ENCODE results near the gene SNCB.
"Not testable (repeated sequence)": the region's sequence is repeated elsewhere in the genome, so short reads cannot be mapped to it uniquely, and the experiment has no call there.

The SNCB gene

DNA sequence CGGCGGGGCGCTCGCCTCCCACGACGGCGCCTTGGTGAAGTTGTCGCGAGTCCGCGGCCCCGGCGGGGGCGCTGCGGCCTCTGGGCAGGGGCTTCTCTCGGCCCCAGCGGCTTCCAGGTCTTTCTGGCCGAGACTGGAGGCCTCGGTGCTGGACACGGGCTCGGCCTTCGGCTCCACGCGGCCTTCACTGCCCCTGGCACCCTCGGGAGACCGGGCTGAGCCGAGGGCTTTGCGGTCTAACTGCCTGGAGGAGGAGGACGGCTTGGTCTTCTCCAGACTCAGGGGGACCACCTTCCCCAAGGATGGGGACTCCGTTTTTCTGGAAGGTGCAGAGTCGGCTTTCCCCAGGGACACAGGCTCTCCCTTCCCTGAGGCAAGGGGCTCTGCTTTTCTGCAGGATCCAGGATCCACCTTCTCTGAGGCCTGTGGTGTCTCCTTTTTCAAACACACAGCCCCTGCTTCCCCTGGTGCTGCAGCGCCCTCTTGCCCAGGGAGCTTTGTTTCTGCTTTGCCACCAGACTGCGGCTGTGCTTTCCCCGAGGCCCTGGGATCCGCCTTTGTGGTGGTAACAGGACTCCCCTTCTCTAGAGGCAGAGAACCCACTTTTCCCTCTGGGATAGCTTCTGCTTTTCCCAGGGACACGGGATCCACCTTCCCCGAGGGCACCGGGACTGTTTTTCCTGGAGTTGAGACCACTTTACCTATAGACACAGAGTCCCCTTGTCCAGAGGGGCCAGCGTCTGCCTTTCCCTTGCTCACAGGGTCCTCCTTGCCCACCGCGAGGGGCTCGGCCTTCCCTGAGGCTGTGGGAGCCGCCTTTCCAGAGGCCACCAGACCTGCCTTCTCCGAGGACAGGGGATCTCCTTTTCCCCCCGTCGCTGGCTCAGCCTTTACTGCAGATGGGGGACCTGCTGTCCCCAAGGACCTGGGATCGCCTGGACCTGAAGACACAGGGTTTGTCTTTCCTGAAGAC, 32.6 kb downstream of the SNCB start:
- H3K4me1 ChIP-seq (ENCODE audit: control insufficient read depth, insufficient read depth, low read length, poor library complexity, severe bottlenecking), result peaks cover 6% of the 10 kb centered on the region
- H3K36me3 ChIP-seq (ENCODE audit: control insufficient read depth, insufficient read depth, low read length), result peaks cover 3% of the 10 kb centered on the region
- H3K27ac ChIP-seq (ENCODE audit: low read depth, low read length, severe bottlenecking), result no peak overlapping the region
- no peaks in the 10 kb centered on the region for H3K9me3 ChIP-seq (ENCODE audit: control insufficient read depth, low read length)
- no peak overlapping the region for H3K4me3 ChIP-seq (ENCODE audit: extremely low read depth, insufficient read depth, low read length, poor library complexity, severe bottlenecking)
- WGBS, 2 experiments (ENCODE audit: insufficient coverage in 2 of 2), result 89 to 93% methylated on average over 41 to 47 of the region's 47 CpGs

DNA sequence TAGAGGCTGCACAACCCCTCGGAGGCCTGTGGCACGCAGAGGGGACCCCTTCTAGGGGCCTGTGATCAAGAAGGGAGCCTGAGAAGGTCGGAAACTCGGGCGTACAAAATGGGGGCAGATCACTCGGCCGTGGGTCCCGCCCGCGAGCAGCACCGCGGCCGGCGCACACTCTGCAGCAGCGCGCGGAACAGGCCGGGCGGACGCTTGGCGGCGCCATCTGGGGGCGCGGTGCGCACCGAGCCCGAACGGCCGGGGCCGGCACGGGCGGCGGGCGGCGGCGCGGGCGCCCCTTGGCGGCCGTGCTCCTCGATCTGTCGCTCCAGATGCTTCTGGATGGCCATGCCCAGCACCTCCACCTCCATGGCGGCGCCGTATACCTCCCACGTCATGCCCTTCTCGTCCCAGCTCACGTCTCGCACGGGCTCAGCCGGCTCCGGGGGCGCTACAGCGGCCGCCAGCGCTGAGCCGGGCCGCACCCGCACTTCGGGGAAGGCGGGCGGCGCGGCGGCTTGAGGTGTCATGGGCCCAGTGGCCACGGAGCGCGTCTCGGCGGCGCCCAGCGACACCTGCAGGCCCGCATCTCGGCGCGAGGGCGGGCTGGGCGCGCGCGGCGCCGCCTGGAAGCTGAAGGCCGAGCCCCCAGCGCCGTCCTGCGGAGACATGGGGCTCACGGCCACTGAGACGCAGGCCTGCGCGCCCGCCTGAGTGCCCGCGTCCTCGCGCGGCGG, 33.5 kb downstream of the SNCB start:
- peaks cover 3% of the 10 kb centered on the region for H3K36me3 ChIP-seq (ENCODE audit: control insufficient read depth, insufficient read depth, low read length)

GRCh38 chr5:176596069-176596644, 34.2 kb downstream of the SNCB start:
- no peak overlapping the region for H3K4me3 ChIP-seq (ENCODE audit: extremely low read depth, insufficient read depth, low read length, poor library complexity, severe bottlenecking)

More for the DNA sequence above, 33.5 kb downstream of the SNCB start:
- Histone ChIP-seq H3K4me1 (ENCODE audit: control insufficient read depth, insufficient read depth, low read length, poor library complexity, severe bottlenecking) (peaks cover 6% of the 10 kb centered on the region), H3K9me3 (ENCODE audit: control insufficient read depth, low read length) (no peaks in the 10 kb centered on the region), H3K4me3 (ENCODE audit: extremely low read depth, insufficient read depth, low read length, poor library complexity, severe bottlenecking) (no peak overlapping the region), H3K27ac (ENCODE audit: low read depth, low read length, severe bottlenecking) (no peak overlapping the region)
- WGBS, 2 experiments (ENCODE audit: insufficient coverage in 2 of 2), result 73 to 76% methylated on average over 71 to 98 of the region's 98 CpGs

DNA sequence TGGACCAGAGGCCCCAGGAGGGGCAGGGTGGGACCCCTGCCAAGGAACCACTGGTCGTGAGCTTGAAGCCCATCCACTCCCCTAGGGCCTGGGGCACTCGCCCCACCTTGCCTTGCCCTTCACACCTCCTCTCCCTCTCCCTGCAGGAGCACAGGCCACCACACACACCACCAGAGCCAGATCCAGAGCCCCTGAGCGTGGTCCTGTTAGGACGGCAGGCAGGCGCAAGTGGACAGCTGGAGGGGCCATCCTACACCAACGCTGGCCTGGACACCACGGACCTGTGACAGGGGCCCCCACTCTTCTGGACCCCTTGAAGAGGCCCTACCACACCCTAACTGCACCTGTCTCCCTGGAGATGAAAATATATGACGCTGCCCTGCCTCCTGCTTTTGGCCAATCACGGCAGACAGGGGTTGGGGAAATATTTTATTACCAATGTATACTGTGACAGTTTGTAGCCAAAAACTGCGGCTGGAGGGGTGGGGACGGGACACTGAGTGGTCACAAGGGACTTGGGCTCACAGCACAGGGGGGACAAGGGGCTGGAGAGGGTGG, 34.9 kb downstream of the SNCB start:
- no peak overlapping the region for H3K27ac ChIP-seq (ENCODE audit: low read depth, low read length, severe bottlenecking)
- H3K4me3 ChIP-seq (ENCODE audit: extremely low read depth, insufficient read depth, low read length, poor library complexity, severe bottlenecking), result no peak overlapping the region
- H3K36me3 ChIP-seq (ENCODE audit: control insufficient read depth, insufficient read depth, low read length), result peaks cover 3% of the 10 kb centered on the region
- peaks cover 6% of the 10 kb centered on the region for H3K4me1 ChIP-seq (ENCODE audit: control insufficient read depth, insufficient read depth, low read length, poor library complexity, severe bottlenecking)
- WGBS, 2 experiments (ENCODE audit: insufficient coverage in 2 of 2), result 90 to 92% methylated on average over 7 of the region's 11 CpGs
- no peaks in the 10 kb centered on the region for H3K9me3 ChIP-seq (ENCODE audit: control insufficient read depth, low read length)

More at GRCh38 chr5:176596069-176596644, 34.2 kb downstream of the SNCB start:
- no peaks in the 10 kb centered on the region for H3K9me3 ChIP-seq (ENCODE audit: control insufficient read depth, low read length)
- 92 to 98% methylated on average over 13 to 20 of the region's 23 CpGs for WGBS, 2 experiments (ENCODE audit: insufficient coverage in 2 of 2)
- peaks cover 6% of the 10 kb centered on the region for H3K4me1 ChIP-seq (ENCODE audit: control insufficient read depth, insufficient read depth, low read length, poor library complexity, severe bottlenecking)
- peaks cover 3% of the 10 kb centered on the region for H3K36me3 ChIP-seq (ENCODE audit: control insufficient read depth, insufficient read depth, low read length)
- H3K27ac ChIP-seq (ENCODE audit: low read depth, low read length, severe bottlenecking), result no peak overlapping the region

- Histone ChIP-seq H3K4me3 (ENCODE audit: extremely low read depth, insufficient read depth, low read length, poor library complexity, severe bottlenecking) (no peak overlapping the region), H3K4me1 (ENCODE audit: control insufficient read depth, insufficient read depth, low read length, poor library complexity, severe bottlenecking) (peaks cover 4% of the 10 kb centered on the region), H3K27ac (ENCODE audit: low read depth, low read length, severe bottlenecking) (no peak overlapping the region), H3K36me3 (ENCODE audit: control insufficient read depth, insufficient read depth, low read length) (peaks cover 3% of the 10 kb centered on the region), H3K9me3 (ENCODE audit: control insufficient read depth, low read length) (no peaks in the 10 kb centered on the region)
- 91 to 98% methylated on average over 5 to 8 of the region's 8 CpGs for WGBS, 2 experiments (ENCODE audit: insufficient coverage in 2 of 2)
These were observed 35.8 kb downstream of the SNCB start for GRCh38 chr5:176594554-176594953.

DNA sequence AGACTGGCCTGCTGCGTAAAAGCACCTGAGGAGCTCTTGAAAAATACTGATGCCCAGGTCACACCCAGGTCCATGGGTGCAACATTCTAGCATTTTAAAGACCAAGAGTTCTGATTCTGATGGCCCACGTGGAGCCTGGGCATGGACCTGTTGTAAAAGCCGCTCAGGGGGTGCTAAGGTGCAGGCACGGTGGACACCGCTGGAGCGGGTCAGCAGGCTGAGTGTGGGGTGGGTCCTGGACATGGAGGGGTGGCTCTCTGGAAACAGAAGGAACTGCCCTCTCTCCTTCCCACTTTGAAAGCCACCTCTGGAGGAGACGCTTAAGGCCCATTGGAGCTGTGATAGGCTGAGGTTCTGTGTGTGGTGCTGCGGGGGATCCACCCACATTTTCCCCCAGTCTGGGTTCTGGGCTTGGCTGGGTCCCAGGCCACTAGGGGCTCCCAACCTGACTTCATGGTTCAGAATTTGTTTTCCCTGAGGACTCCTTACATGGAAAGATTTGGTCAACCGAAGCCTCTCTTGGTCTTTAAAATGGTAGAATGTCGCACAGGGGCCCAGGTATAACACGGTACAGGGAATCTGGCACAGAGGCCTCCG, 37.0 kb downstream of the SNCB start:
- no peaks in the 10 kb centered on the region for H3K9me3 ChIP-seq (ENCODE audit: control insufficient read depth, low read length)
- 87 to 93% methylated on average over 7 to 8 of the region's 12 CpGs for whole genome bisulfite sequencing, 2 experiments (ENCODE audit: insufficient coverage in 2 of 2)
- no peak overlapping the region for H3K27ac ChIP-seq (ENCODE audit: low read depth, low read length, severe bottlenecking)
- no peaks in the 10 kb centered on the region for H3K4me1 ChIP-seq (ENCODE audit: control insufficient read depth, insufficient read depth, low read length, poor library complexity, severe bottlenecking)
- no peak overlapping the region for H3K4me3 ChIP-seq (ENCODE audit: extremely low read depth, insufficient read depth, low read length, poor library complexity, severe bottlenecking)
- peaks cover 3% of the 10 kb centered on the region for H3K36me3 ChIP-seq (ENCODE audit: control insufficient read depth, insufficient read depth, low read length)

DNA sequence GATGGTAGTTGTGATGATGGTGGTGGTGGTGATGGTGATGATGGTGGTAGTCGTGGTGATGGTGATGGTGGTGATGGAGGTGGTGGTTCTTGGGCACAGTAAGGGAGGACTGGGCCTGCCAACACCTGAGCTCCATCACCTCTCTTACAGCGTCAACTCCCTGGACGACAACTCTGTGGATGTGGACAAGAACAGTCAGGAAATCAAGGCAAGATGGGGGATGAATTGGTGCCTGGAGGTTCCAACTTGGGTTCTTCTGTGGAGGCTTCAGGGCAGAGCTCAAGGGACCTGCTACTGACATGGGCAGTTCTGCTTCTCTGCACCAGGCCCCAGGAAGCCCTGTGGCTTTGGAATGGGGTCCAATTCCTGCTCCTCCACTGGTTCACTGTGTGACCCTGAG, 37.8 kb downstream of the SNCB start:
- no peaks in the 10 kb centered on the region for H3K9me3 ChIP-seq (ENCODE audit: control insufficient read depth, low read length)
- H3K27ac ChIP-seq (ENCODE audit: low read depth, low read length, severe bottlenecking), result no peak overlapping the region
- no peak overlapping the region for H3K4me3 ChIP-seq (ENCODE audit: extremely low read depth, insufficient read depth, low read length, poor library complexity, severe bottlenecking)
- H3K4me1 ChIP-seq (ENCODE audit: control insufficient read depth, insufficient read depth, low read length, poor library complexity, severe bottlenecking), result no peaks in the 10 kb centered on the region
- WGBS, 2 experiments (ENCODE audit: insufficient coverage in 2 of 2), result 80% methylated on average over 1 of the region's 3 CpGs; no CpG with 5 or more reads in 1 of the 2 experiments
- no peaks in the 10 kb centered on the region for H3K36me3 ChIP-seq (ENCODE audit: control insufficient read depth, insufficient read depth, low read length)

- 100% methylated on average over 1 of the region's 2 CpGs; no CpG with 5 or more reads in 1 of the 2 experiments for WGBS, 2 experiments (ENCODE audit: insufficient coverage in 2 of 2)
- not testable (repeated sequence) for H3K4me3 ChIP-seq (ENCODE audit: extremely low read depth, insufficient read depth, low read length, poor library complexity, severe bottlenecking); H3K4me1 ChIP-seq (ENCODE audit: control insufficient read depth, insufficient read depth, low read length, poor library complexity, severe bottlenecking); H3K27ac ChIP-seq (ENCODE audit: low read depth, low read length, severe bottlenecking); H3K36me3 ChIP-seq (ENCODE audit: control insufficient read depth, insufficient read depth, low read length); H3K9me3 ChIP-seq (ENCODE audit: control insufficient read depth, low read length)
These were observed 38.7 kb downstream of the SNCB start for GRCh38 chr5:176591667-176592066.

GRCh38 chr5:176590035-176590717, 40.2 kb downstream of the SNCB start:
- WGBS, 2 experiments (ENCODE audit: insufficient coverage in 2 of 2), result 75 to 90% methylated on average over 5 to 11 of the region's 17 CpGs
- no peaks in the 10 kb centered on the region for H3K36me3 ChIP-seq (ENCODE audit: control insufficient read depth, insufficient read depth, low read length)
- peaks cover 4% of the 10 kb centered on the region for H3K9me3 ChIP-seq (ENCODE audit: control insufficient read depth, low read length)

More at GRCh38 chr5:176590035-176590717, 40.2 kb downstream of the SNCB start:
- Histone ChIP-seq H3K4me1 (ENCODE audit: control insufficient read depth, insufficient read depth, low read length, poor library complexity, severe bottlenecking) (no peaks in the 10 kb centered on the region), H3K4me3 (ENCODE audit: extremely low read depth, insufficient read depth, low read length, poor library complexity, severe bottlenecking) (no peak overlapping the region), H3K27ac (ENCODE audit: low read depth, low read length, severe bottlenecking) (no peak overlapping the region)

Measured in mesodermal cell (in vitro differentiated cells).